HG02970 (cell line): ENCODE measurements around the gene CCDC102A.
"Not testable (repeated sequence)": the region's sequence is repeated elsewhere in the genome, so short reads cannot be mapped to it uniquely, and the experiment has no call there.

Experiments used
- ATAC-seq: cut with Tn5 transposase; IDR thresholded peaks from one replicate; pipeline ENCODE4 v1.9.1; 2021; ENCODE audit warnings: mild to moderate bottlenecking, moderate library complexity, moderate number of reproducible peaks; ENCODE audit not compliant: unreplicated experiment, low FRiP score

CCDC102A gene

GRCh38 chr16:57566436-57566835 lies 30.1 kb upstream of the CCDC102A start:
- ATAC-seq: no peak

- ATAC-seq: no peak
Measured at GRCh38 chr16:57565461-57565860, 29.1 kb upstream of the CCDC102A start.

GRCh38 chr16:57564571-57565270 lies 28.4 kb upstream of the CCDC102A start:
- ATAC-seq: no peak

GRCh38 chr16:57563761-57564160 lies 27.4 kb upstream of the CCDC102A start:
- no peak for ATAC-seq

- no peak for ATAC-seq
Measured at GRCh38 chr16:57563487-57563750, 27.0 kb upstream of the CCDC102A start.

GRCh38 chr16:57562669-57563486 lies 26.5 kb upstream of the CCDC102A start:
- ATAC-seq: no peak

GRCh38 chr16:57562066-57562465 lies 25.7 kb upstream of the CCDC102A start:
- no peak for ATAC-seq

- ATAC-seq: no peak
Measured at GRCh38 chr16:57559072-57559790, 22.9 kb upstream of the CCDC102A start.

- no peak for ATAC-seq
Measured at GRCh38 chr16:57556941-57557541, 20.7 kb upstream of the CCDC102A start.

- ATAC-seq: no peak
Measured at GRCh38 chr16:57555831-57556230, 19.5 kb upstream of the CCDC102A start.

GRCh38 chr16:57551057-57551456 lies 14.7 kb upstream of the CCDC102A start:
- no peak for ATAC-seq

GRCh38 chr16:57549730-57550129 lies 13.4 kb upstream of the CCDC102A start:
- no peak for ATAC-seq

- no peak for ATAC-seq
Measured at GRCh38 chr16:57548408-57548807, 12.0 kb upstream of the CCDC102A start.

- not testable (repeated sequence) for ATAC-seq
Measured at GRCh38 chr16:57547524-57547923, 11.2 kb upstream of the CCDC102A start.

- ATAC-seq: peak; percentile 60
Measured at GRCh38 chr16:57544124-57544653, 7.8 kb upstream of the CCDC102A start.

GRCh38 chr16:57541754-57542435 lies 5.5 kb upstream of the CCDC102A start:
- no peak for ATAC-seq

GRCh38 chr16:57540906-57541753 lies 4.8 kb upstream of the CCDC102A start:
- ATAC-seq: no peak

GRCh38 chr16:57540387-57540786 lies 4.0 kb upstream of the CCDC102A start:
- no peak for ATAC-seq

- peak; percentile 29 for ATAC-seq
Measured at GRCh38 chr16:57539072-57539796, 2.9 kb upstream of the CCDC102A start.
